SJSA1 (cell line): ENCODE results near the gene GPX2. TPM values are rescaled to one million over a fixed set of nuclear protein-coding genes. Genes with fewer than 3 reads are reported as not detected.

ENCODE experiments used
- DNase-seq, 2 experiments: peaks; one replicate each; pipeline ENCODE4 v3.0.0-alpha.2; 2015 to 2020; ENCODE audit warnings: low spot score in 2 of 2, low read depth in 1 of 2
- H3K27ac ChIP-seq: fragments of 250-450 bp; sonication (Bioruptor Pico); 2 replicates; pipeline ENCODE4 v1.5.1; 2020; ENCODE audit warnings: mild to moderate bottlenecking, moderate library complexity
- H3K27me3 ChIP-seq: fragments of 250-450 bp; sonication (Bioruptor Pico); replicated peaks from 2 replicates; pipeline ENCODE4 v1.5.1; 2020; ENCODE audit warnings: mild to moderate bottlenecking, moderate library complexity
- H3K36me3 ChIP-seq: fragments of 250-450 bp; sonication (Bioruptor Pico); 2 replicates; pipeline ENCODE4 v1.5.1; 2020; ENCODE audit warnings: mild to moderate bottlenecking
- H3K4me1 ChIP-seq: fragments of 250-450 bp; sonication (Bioruptor Pico); replicated peaks from 2 replicates; pipeline ENCODE4 v1.6.1; 2021; ENCODE audit warnings: mild to moderate bottlenecking
- H3K4me3 ChIP-seq: fragments of 250-450 bp; sonication (Bioruptor Pico); 2 replicates; pipeline ENCODE4 v1.5.1; 2020; ENCODE audit warnings: mild to moderate bottlenecking
- H3K9me3 ChIP-seq: fragments of 250-450 bp; sonication (Bioruptor Pico); replicated peaks from 2 replicates; pipeline ENCODE4 v1.5.1; 2020; ENCODE audit warnings: mild to moderate bottlenecking
- total RNA-seq: library from RNA; depleted of rRNA; stranded (reverse); fragments of >200 nt; shearing (Covaris generic); gene quantifications from 2 replicates; pipeline ENCODE4 v1.2.3, GENCODE V29; 2014

Gene GPX2
- total RNA-seq, 1 experiment from 2014 or later: not detected

- no peaks in the 10 kb centered on the region; the same call in 1 of the 2 replicates for H3K36me3 ChIP-seq
- no peaks in the 10 kb centered on the region for H3K27me3 ChIP-seq
- DNase-seq: no peak
- no peak overlapping the region for H3K27ac ChIP-seq
- H3K4me1 ChIP-seq: no peaks in the 10 kb centered on the region
- H3K4me3 ChIP-seq: no peak overlapping the region
- H3K9me3 ChIP-seq: no peaks in the 10 kb centered on the region
These were observed 2.1 kb downstream of the GPX2 start for GRCh38 chr14:64940336-64940910.

- Histone ChIP-seq H3K27ac (no peak overlapping the region), H3K4me3 (no peak overlapping the region), H3K4me1 (no peaks in the 10 kb centered on the region), H3K36me3 (no peaks in the 10 kb centered on the region; the same call in 1 of the 2 replicates), H3K9me3 (no peaks in the 10 kb centered on the region), H3K27me3 (no peaks in the 10 kb centered on the region)
- DNase-seq: no peak
These were observed 2.7 kb downstream of the GPX2 start for GRCh38 chr14:64939817-64940190.

- no peak for DNase-seq
- H3K9me3 ChIP-seq: no peaks in the 10 kb centered on the region
- H3K4me3 ChIP-seq: no peak overlapping the region
- H3K27ac ChIP-seq: no peak overlapping the region
- H3K36me3 ChIP-seq: peaks cover 5% of the 10 kb centered on the region; the same call in 1 of the 2 replicates
- H3K27me3 ChIP-seq: no peaks in the 10 kb centered on the region
- no peaks in the 10 kb centered on the region for H3K4me1 ChIP-seq
These were observed 3.4 kb downstream of the GPX2 start for GRCh38 chr14:64938972-64939816.

- DNase-seq: no peak
- Histone ChIP-seq H3K36me3 (peaks cover 16% of the 10 kb centered on the region), H3K4me1 (no peaks in the 10 kb centered on the region), H3K9me3 (no peaks in the 10 kb centered on the region), H3K4me3 (no peak overlapping the region), H3K27me3 (no peaks in the 10 kb centered on the region), H3K27ac (no peak overlapping the region)
These were observed 4.7 kb downstream of the GPX2 start for GRCh38 chr14:64937821-64938193.

- H3K27ac ChIP-seq: no peak overlapping the region
- H3K4me3 ChIP-seq: no peak overlapping the region
- no peak for DNase-seq
- H3K9me3 ChIP-seq: no peaks in the 10 kb centered on the region
- no peaks in the 10 kb centered on the region for H3K27me3 ChIP-seq
- no peaks in the 10 kb centered on the region for H3K4me1 ChIP-seq
- H3K36me3 ChIP-seq: peaks cover 21% of the 10 kb centered on the region
These were observed 5.2 kb downstream of the GPX2 start for GRCh38 chr14:64937171-64937820.

- no peak overlapping the region for H3K27ac ChIP-seq
- no peaks in the 10 kb centered on the region for H3K9me3 ChIP-seq
- H3K4me1 ChIP-seq: no peaks in the 10 kb centered on the region
- DNase-seq: no peak
- H3K4me3 ChIP-seq: no peak overlapping the region
- H3K36me3 ChIP-seq: peaks cover 36% of the 10 kb centered on the region
- no peaks in the 10 kb centered on the region for H3K27me3 ChIP-seq
These were observed 7.0 kb downstream of the GPX2 start for GRCh38 chr14:64935508-64935907.

GRCh38 chr14:64934338-64934929, 8.1 kb downstream of the GPX2 start:
- no peak overlapping the region for H3K27ac ChIP-seq
- no peak overlapping the region for H3K4me3 ChIP-seq
- DNase-seq: no peak
- H3K36me3 ChIP-seq: peaks cover 42% of the 10 kb centered on the region
- no peaks in the 10 kb centered on the region for H3K4me1 ChIP-seq
- H3K9me3 ChIP-seq: no peaks in the 10 kb centered on the region
- H3K27me3 ChIP-seq: no peaks in the 10 kb centered on the region

GRCh38 chr14:64932231-64932630, 10.3 kb downstream of the GPX2 start:
- Histone ChIP-seq H3K4me1 (no peaks in the 10 kb centered on the region), H3K27me3 (no peaks in the 10 kb centered on the region), H3K4me3 (no peak overlapping the region), H3K9me3 (no peaks in the 10 kb centered on the region), H3K27ac (no peak overlapping the region), H3K36me3 (peaks cover 54% of the 10 kb centered on the region)
- no peak for DNase-seq

GRCh38 chr14:64931123-64931522, 11.4 kb downstream of the GPX2 start:
- Histone ChIP-seq H3K4me1 (no peaks in the 10 kb centered on the region), H3K4me3 (no peak overlapping the region), H3K36me3 (peaks cover 64% of the 10 kb centered on the region), H3K27ac (no peak overlapping the region), H3K27me3 (no peaks in the 10 kb centered on the region), H3K9me3 (no peaks in the 10 kb centered on the region)
- no peak for DNase-seq

GRCh38 chr14:64930085-64930843, 12.3 kb downstream of the GPX2 start:
- no peaks in the 10 kb centered on the region for H3K27me3 ChIP-seq
- H3K27ac ChIP-seq: no peak overlapping the region
- H3K36me3 ChIP-seq: peaks cover 65% of the 10 kb centered on the region
- no peak for DNase-seq
- no peaks in the 10 kb centered on the region for H3K4me1 ChIP-seq
- H3K4me3 ChIP-seq: no peak overlapping the region
- no peaks in the 10 kb centered on the region for H3K9me3 ChIP-seq

GRCh38 chr14:64929014-64929359, 13.6 kb downstream of the GPX2 start:
- no peak overlapping the region for H3K4me3 ChIP-seq
- no peaks in the 10 kb centered on the region for H3K27me3 ChIP-seq
- H3K36me3 ChIP-seq: peaks cover 73% of the 10 kb centered on the region
- no peak overlapping the region for H3K27ac ChIP-seq
- no peaks in the 10 kb centered on the region for H3K9me3 ChIP-seq
- DNase-seq: no peak
- no peaks in the 10 kb centered on the region for H3K4me1 ChIP-seq

GRCh38 chr14:64928239-64929013, 14.1 kb downstream of the GPX2 start:
- Histone ChIP-seq H3K4me3 (no peak overlapping the region), H3K4me1 (no peaks in the 10 kb centered on the region), H3K27ac (no peak overlapping the region), H3K36me3 (peaks cover 71% of the 10 kb centered on the region), H3K27me3 (no peaks in the 10 kb centered on the region), H3K9me3 (no peaks in the 10 kb centered on the region)
- no peak for DNase-seq

GRCh38 chr14:64927031-64927430, 15.5 kb downstream of the GPX2 start:
- Histone ChIP-seq H3K4me3 (no peak overlapping the region), H3K4me1 (no peaks in the 10 kb centered on the region), H3K27ac (no peak overlapping the region), H3K27me3 (no peaks in the 10 kb centered on the region), H3K9me3 (no peaks in the 10 kb centered on the region), H3K36me3 (peaks cover 57% of the 10 kb centered on the region)
- DNase-seq: no peak
